NCI-H1930 (cell line): Measurements from ENCODE around the gene AMPD1.

Experiments used
- DNase-seq, 2 experiments: peaks; one replicate each; lab custom pipeline; 2025; lab: John Stamatoyannopoulos, UW

AMPD1 gene

GRCh38 chr1:114696810-114697209 lies 1.5 kb upstream of the AMPD1 start:
- DNase-seq: no peak

- DNase-seq: no peak
Measured at GRCh38 chr1:114694540-114695310, 621 bp downstream of the AMPD1 start.

- DNase-seq: no peak
Measured at GRCh38 chr1:114692947-114693346, 2.4 kb downstream of the AMPD1 start.

- no peak for DNase-seq
Measured at GRCh38 chr1:114691061-114691460, 4.3 kb downstream of the AMPD1 start.

- DNase-seq: no peak
Measured at GRCh38 chr1:114690148-114690547, 5.2 kb downstream of the AMPD1 start.

GRCh38 chr1:114688526-114688925 lies 6.8 kb downstream of the AMPD1 start:
- DNase-seq: no peak

- no peak for DNase-seq
Measured at GRCh38 chr1:114685851-114686250, 9.5 kb downstream of the AMPD1 start.

- no peak for DNase-seq
Measured at GRCh38 chr1:114677691-114678090, 17.7 kb downstream of the AMPD1 start.

- DNase-seq: no peak
Measured at GRCh38 chr1:114676115-114676514, 19.2 kb downstream of the AMPD1 start.

GRCh38 chr1:114671939-114672275 lies 23.4 kb downstream of the AMPD1 start:
- no peak for DNase-seq

GRCh38 chr1:114671011-114671938 lies 24.1 kb downstream of the AMPD1 start:
- DNase-seq: no peak

GRCh38 chr1:114670083-114671010 lies 25.0 kb downstream of the AMPD1 start:
- DNase-seq: peak; percentile 38 to 63

- DNase-seq: no peak
Measured at GRCh38 chr1:114669562-114670082, 25.7 kb downstream of the AMPD1 start, which contains the start of gene DENND2C. DENND2C (minus strand) TSS chr1:114670049; CDS start chr1:114625984, 44,065 bp downstream.

- DNase-seq: no peak
Measured at GRCh38 chr1:114668784-114669561, 26.4 kb downstream of the AMPD1 start.

- no peak for DNase-seq
Measured at GRCh38 chr1:114668373-114668772, 27.0 kb downstream of the AMPD1 start.

GRCh38 chr1:114666954-114667353 lies 28.4 kb downstream of the AMPD1 start:
- no peak for DNase-seq

- DNase-seq: no peak
Measured at GRCh38 chr1:114660238-114660637, 35.1 kb downstream of the AMPD1 start.

GRCh38 chr1:114651893-114652292 lies 43.5 kb downstream of the AMPD1 start:
- no peak for DNase-seq

GRCh38 chr1:114648503-114648902 lies 46.8 kb downstream of the AMPD1 start:
- no peak for DNase-seq

GRCh38 chr1:114641377-114641776 lies 54.0 kb downstream of the AMPD1 start:
- no peak for DNase-seq

- DNase-seq: no peak
Measured at GRCh38 chr1:114638910-114639309, 56.4 kb downstream of the AMPD1 start.
